GM18907 (cell line): Measurements from ENCODE around the gene MOB2.

Source experiments
- ATAC-seq: cut with Tn5 transposase; IDR thresholded peaks from one replicate; pipeline ENCODE4 v1.9.1; 2021; ENCODE audit warnings: mild to moderate bottlenecking, moderate library complexity; ENCODE audit not compliant: unreplicated experiment

The MOB2 gene

DNA sequence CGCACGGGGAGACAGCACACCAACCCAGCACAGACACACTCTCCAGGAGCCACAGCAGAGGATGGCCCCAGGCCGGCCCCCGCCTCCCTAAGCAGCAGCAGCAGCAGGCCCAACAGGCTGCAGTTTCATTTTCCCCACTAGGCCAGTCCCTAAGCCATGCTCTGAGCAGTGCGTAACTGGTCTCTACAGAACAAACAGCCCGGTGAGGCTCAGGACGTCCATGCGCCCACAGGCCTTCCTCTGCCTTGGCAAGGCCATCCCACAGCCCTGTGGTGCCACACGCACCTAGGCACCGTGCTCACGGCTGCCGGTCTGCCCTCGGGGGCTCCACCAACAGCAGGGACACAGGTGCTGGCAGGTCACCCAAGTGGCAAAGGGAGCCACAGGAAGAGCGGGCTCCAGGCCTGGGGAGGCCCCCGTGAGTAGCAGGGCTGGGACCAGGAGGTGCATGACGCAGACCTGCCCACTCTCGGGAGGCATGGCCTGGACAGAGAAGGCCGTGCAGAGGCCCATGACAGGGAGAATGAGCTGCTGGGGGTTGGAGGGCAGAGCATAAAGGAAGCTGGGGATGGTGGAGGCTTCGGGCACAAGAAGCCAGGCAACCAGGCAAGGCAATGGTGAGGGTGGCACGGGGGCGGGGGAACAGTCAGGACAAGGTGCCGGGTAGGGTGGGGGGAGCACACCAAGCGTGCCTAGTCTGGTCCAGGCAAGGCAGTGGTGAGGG, 1.4 kb upstream of the MOB2 start:
- ATAC-seq, result no peak

DNA sequence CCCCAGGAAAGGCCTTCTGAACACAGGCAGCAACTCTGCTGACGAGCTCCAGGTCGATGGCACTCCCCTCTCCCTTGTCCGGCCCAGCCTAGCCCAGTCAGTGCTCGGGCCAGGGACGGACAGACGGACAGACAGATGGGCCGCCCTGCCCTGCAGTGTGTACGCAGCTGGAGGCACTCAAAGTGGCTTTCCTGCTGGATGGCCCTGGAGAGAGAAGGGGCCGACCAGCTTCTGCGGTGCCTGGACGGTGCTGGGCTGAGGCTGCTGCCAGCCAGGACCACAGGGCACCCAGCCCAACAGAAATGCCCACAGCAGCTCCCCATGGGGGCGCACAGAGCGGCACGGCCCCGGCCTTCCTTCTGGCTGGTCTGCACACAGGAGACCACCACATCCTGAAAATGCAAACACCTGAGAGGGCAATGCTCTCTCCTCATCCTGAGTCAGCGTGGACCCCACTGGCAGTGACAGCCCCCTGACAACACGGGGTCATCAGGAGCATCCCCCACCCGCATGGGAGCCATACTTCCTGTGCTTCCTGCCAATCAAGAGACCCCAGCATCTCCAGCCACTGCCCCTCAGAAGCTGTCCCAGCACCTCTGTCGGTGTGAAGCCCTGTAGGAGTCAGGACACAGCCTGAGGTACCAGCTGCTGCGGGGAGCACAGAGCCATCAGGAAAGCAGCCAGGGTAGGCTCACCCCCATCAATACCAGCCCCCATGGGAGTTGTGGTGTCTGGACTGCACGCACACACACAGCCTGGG, 692 bp upstream of the MOB2 start:
- ATAC-seq, result no peak

DNA sequence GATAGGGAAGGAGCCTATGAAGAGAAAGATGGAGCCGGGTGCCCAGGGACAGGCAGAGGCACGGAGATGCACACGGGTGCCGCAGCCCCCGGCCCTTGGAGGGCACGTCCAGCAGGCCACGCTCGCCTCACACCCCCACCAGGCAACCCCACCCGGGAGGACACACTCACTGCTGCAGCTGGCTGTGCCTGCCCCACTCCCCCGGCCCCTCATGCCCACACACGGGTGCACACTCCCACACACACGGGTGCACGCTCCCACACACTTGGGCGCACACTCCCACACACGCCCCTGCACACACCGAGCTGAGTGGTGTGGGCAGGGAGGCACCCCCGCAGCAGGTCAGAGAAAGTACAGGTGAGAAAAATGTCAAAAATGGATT, 1.1 kb downstream of the MOB2 start:
- no peak for ATAC-seq

DNA sequence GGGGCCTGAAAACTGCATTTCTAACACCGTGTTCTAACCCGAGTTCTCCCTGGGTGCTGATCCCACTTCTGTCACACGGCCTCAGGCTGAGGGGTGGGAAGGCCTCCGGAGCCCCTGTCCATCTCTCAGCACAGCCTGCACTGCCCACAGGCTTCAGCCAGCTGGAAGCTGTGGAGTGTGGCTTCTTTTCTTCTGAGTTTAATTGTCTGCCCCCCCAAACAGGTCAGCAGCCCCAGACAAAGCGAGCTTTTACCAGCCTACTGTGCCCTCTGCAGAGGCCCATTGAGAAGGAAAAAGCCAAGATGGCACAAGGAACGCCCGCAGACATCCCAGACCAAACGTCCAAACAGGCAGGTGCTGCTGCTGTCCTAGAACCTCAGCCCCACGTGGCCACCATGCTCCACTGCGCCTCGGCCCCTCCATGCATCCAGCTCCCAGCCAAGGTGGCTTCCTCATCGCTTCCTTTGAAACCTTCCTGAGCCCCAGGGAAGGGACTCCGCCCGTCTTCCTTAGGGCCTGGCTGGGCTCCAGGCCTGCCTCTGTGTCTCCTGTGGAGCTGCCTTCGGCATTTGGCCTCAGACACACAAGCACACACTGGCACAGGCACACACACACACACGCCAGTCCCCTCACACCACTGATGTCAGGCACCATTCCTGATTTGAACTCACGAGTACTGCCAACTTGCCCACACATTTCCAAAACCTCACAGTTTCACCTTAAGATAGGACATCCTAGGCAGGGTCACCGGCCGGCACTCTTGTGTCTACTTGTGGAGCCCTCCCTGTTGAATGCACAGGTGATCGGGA, 1.7 kb downstream of the MOB2 start:
- ATAC-seq, result no peak

DNA sequence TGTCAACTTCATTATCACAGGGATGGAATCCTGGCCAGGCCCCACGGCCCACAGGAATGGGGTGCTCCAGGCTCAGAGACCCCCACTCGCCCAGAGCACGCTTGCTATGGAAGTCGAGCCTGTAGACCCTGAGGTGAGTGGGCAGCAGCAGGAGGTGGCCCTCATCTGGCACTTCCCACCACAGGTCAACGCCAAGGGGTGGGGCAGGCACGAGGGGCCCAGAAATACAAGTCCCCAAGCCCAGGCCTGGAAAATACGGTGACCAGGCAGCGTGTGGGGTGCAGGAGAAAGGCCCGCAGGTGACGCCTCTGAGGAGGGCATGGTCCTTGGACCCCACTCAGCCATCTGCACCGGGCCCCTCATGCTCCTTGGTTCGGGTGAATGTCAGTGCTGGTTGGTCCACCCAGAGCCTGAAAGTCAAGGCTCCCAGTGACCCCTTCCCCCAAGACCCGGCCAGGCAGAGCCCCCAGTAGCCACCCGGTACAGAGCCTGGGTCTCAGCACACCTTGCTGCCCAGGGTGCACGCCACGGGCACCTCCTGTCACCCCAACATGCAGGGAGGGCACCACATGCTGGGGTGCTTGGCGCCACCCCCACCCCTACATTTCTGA, 2.4 kb downstream of the MOB2 start:
- ATAC-seq, result no peak

DNA sequence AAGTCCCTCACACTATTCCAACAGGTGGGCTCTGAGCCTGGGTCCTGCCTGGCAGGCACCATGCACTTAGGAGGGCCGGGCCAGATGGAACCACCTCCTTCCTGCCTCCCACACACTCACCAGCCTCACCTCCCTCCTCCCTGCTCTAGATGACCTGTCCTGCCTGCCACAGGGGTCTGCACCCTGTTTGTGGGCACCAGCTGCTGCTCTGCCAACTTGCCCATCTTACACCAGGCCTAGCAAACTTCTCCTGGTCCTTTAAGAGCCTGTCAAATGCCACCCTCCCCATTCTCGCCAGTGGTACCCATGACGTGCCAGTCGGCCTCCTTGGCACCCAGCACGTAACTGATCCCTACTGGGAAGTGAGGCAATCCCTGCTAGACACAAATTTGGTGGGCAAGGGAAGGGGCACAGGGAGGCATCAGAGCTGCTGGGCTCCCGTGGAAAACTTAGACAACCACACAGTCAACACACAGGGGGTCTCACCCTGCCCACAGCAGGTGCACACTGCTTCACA, 3.1 kb downstream of the MOB2 start:
- no peak for ATAC-seq

DNA sequence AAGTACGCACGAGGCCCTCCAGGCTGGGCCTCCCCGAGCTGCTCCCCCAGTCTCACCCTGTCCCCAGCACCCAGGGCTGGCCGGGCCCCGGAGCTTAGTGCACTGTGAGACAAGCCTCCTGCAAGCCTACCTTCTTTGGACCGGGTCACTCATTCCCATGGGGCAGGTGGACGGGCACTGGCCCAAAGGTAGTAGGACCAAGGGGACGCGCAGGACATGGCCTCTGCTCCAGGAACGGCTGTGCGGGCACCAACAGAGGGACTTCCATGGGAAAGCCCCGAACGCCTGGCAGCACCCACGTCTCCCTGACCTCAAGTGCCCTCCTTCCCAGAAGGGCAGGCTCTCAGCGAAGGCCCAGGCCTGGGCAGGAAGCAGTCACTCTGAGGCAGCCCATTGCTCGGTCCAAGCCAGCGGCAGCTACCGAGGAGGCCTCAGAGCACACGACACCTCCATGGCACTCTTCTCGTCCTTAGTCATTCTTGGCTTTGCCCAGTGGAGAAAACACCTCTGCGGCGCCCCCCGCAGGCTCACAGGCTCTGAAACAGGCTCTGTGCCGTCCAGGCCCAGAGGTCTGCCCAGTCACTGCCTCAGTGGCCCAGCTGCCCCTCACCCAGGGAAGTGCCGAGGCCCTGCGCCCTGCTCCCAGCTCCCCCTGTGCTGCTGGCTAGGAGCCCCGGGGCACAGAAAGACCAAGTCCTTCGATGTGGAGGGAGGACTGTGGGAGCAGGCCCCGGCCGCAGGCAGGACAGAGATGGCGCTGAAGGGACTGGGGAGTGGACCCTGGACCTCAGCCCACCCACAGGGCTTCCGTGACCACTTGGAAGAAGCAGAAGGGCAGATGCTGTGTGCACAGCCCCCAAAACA, 3.8 kb downstream of the MOB2 start:
- ATAC-seq, result no peak

DNA sequence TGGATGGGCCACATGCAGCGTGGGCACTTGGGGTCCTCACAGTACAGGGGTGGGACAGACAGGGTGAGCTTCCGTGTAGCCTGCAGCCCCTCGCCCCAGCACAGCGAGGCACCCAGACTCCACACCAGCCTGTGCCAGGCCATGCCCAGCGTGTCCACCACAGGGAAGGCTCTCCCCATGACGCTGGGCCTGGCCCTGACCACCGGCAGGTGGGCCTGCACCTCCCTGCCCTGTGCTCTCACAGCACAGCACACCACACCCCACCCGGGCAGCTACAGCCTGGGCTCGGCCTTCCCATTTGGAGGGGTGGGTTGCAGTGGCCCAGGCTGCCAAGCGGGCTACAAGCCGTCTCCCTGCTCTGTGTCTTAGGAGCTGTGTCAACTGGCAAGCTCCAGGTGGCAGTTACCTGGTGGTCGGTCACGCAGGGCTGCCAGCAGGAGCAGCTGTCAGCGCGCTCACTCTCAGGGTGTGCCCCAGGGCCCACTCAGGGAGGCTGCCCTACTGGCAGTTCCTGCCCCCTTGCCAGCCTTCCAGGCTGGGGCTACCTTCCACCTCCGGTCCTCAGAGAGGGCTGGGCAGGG, 4.6 kb downstream of the MOB2 start:
- ATAC-seq, result no peak

DNA sequence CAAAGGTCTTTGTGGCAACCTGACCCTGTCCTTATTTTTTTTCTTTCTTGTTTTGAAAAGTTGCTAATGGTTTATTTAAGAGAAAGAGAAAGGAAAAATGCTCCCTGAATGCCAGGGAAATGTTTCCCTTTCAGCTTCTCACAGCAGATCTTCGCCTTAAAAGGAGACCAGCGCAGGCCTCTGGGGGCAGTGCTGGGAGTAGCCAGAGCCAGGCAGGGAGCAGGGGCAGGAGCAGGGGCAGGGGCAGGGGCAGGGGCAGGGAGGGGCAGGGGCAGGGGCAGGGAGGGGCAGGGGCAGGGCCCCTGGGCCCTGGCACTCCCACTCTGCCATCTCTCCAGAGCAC, 5.1 kb downstream of the MOB2 start:
- no peak for ATAC-seq

DNA sequence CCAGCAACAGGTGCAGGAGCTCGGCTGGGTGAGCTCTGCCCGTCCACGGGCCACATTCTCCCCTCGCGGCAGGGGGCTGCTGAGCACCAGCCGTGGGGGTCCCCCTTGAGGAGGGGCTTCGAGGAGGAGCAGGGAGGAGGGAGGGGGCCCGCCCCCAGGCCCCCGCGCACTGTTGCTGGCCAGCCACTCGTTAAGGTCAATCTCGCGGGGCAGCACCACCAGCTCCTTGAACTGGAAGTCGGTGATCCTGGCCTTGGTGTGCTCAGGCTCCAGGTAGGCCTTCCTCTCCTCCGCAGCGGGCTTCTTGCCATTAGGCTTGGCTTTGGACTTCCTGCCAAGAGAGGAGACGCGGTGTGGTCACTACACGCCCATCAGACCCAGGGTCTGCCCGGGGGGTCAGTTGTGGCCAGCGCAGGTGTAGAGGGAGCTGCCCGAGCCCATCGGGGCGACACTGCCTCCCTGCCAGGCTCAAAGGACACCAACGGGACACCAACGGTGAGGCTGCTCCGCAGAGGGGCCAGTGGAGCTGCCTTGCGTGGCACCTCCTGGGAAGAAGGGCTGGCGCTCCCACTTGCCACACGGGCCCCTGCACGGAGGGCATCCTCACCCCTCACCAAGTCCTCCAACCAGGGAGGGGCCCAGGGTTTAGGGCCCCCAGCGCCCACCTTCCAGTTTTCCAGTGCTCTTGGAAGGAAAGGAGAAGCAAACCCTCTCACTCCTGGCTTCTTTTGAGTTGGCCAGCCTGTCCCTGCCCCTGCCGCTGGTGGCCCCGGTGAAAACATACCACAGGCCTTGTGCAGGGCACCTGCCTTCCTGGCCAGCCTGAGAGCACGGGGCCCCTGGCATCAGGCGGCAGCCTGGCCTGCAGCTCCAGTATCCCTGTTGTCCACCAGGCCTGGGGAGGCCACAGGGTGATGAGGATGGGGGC, 5.8 kb downstream of the MOB2 start:
- ATAC-seq, result no peak

DNA sequence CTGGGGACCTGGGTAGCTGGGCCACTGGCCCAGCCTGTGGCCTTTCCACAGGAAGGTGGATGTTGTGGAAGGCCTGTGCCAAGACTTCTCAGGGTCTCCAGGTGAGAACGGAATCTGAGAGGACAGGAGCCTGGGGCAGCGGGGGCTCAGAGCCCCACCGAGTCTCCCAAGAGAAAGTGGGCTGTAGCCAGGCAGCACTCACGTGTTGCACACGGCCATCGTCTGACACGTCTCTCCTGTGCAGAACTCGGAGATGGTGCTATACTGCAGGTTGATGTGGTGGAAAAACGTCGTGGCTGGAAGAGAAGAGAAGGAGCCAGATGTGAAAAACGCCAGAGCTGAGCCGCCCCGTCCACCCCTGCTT, 6.4 kb downstream of the MOB2 start:
- no peak for ATAC-seq

DNA sequence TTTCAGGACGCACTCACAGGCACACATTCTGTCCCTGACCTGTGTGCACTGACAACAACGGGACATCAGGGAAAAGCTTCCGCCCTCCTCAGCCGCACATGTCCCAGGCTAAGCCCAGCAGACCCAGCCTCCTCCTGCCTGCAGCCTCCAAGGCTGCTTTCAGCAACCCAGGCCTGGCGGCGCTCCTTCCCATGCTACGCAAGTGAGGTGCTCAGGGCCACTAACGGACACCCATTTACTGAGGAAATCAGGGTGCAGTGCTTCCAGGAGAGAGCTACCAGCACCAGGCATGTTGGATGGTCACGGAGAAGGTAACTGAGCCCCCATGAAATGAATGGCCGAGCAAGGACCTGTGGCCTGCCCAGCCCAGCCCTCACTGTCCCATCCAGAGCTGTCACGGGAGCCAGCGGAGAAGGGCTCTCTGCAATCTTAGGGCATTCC, 6.9 kb downstream of the MOB2 start:
- ATAC-seq, result no peak

DNA sequence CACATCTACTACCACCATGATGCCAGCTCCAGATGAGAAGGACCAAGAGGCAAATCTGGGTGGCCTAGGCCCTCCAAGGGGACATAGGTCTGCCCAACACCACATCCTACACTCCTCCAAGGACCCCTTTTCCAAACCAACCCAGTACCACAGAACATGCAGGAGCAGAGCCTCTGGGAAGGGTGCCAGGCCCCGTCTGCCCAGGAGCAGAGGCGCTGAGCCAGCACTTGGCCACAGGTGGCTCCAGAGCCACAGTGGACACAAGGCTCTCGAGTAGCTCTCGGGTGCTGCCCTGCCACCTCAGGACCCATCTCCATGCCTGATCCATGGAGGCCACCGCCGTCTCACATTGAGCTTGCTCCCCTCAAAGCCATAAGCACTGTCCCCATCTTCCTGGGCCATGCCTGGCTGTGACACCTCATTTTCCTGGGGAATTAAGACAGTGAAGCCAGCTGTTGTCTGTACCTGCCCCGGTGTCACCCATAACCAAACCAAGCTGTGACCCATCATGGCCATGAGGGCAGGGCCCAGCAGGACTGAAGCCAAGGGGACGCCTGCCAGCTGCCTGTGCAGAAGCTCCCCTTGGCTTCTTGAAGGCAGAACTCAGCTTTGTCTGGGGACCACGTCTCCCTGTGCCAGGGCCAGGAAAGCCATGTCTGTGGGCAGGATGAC, 7.4 kb downstream of the MOB2 start:
- ATAC-seq, result no peak

DNA sequence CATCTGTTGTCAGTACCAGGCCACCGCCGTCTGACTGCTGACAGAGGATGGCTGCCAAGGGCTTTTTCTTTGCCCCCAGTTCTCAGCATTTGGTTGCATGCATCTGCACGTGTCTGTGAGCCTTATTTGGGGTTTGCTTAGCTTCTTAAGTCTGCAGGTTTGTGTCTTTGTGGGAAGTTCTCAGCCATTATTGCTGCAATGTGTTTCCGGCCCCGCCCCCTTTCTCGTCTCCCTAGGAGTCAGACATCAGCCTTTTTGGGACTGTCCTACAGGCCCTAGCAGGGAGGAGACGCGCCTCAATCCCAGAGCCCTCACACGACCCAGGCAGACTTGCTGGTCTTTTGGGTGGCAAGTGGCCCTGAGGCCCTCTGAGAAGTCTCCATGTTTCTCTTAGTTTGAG, 8.0 kb downstream of the MOB2 start:
- ATAC-seq, result no peak

DNA sequence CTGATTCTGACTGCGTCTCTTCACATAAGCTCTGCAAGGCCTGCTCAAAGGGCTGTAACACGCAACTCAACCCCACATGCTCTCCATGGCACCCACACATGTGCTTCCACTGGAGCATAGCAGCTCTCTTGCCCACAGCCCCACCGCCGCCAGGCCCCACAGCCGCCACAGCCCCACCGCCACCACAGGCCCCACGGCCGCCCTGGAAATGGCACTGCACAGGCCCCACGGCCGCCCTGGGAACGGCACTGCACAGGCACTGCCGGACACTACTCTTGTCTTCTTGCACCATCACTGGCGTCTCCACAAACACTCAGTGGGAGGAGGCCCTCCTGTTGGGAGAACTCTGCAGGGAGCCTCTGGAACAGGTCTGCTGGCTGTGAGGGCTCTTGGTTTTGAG, 8.6 kb downstream of the MOB2 start:
- ATAC-seq, result no peak

DNA sequence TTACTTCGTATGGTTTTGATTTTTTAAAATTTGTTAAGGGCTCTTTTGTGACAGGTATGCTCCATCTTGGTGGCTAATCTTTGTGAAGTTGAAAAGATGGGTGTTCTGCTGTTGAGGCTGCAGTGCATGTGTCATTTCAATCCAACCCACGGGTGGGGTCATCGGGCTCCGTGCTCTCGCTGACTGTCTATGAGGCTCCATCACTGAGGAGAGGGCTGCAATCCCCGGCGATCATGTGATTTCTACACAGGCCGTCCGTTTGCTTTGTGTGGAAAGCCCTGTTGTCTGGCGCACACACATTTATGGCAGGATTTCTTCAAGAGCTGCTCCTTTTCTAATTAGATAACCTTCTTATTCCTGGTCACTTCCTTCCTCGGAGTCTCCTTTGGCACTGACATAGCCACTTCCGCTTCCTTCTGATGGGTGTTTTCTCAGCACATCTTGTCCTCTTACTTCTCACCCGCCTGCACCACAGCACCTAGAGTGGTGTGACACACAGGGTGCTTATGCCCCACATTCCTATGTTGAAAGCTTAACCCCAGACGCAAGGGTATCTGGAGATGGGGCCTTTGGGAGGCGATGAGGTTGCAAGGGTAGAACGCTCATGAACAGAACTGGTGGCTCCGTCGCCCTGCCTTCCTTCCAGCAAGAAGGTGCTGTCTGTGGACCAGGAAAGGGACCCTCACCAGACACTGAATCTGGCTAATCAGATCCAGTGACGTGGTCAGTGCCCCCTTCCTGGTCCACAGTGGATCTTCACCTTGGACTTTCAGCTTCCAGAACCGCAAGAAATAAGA, 9.4 kb downstream of the MOB2 start:
- ATAC-seq, result no peak

DNA sequence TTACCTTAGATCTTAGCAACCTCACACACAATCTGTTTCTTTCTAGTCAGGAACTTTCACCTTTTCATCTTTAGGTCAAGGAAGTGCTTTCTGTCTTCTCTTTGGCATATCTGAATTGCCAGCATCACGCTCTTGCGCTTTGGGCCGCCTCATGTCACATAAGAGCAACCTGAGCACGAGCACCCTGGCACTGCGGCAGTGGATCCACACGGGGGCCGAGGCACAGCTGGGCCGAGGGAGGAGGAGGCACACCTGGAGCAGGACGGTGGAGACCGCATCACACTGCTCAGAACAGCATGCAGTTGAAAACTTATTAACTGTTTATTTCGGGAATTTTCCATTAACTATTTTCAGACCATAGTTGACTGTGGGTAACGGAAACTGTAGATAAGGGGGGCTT, 10.7 kb downstream of the MOB2 start:
- ATAC-seq, result no peak

DNA sequence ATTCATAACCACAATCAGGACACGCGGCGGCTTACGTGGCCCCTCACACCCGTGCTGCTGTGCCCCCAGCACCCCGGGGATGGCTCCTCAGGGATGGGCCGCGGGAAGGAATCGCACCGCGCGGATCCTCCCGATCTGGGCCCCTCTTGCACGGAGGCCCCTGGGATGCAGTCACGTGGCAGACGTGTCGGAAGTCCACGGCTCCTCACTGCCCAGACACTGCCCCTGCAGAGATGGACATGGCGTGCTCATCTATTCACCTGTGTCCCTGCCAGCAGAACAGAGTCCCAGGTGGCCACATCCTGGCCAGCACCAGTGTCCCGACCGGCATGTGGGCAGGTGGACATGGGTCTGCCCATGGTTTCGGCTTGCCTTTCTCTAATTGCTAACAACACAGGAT, 12.8 kb downstream of the MOB2 start:
- no peak for ATAC-seq
